Keratinocyte (primary cell): ENCODE data around the gene PIGC. TPM values are rescaled to one million over a fixed set of nuclear protein-coding genes. Genes with fewer than 3 reads are reported as not detected.

ENCODE experiments used
- DNase-seq: peaks from one replicate; pipeline ENCODE4 v3.0.0-alpha.2; 2011; ENCODE audit warnings: low read depth, missing footprints, low spot score
- FAIRE-seq: peaks from 2 replicates; lab custom pipeline; 2011; peaks lifted over from hg19 to GRCh38; lab: Jason Lieb, UNC
- H2AFZ ChIP-seq: 2 replicates; pipeline ENCODE4 v1.6.0; 2012; ENCODE audit warnings: low read length, control low read depth, inconsistent platforms; ENCODE audit not compliant: control insufficient read depth
- H3K27ac ChIP-seq: 2 replicates; pipeline ENCODE4 v1.5.1; 2011; ENCODE audit warnings: low read length; ENCODE audit not compliant: control insufficient read depth, insufficient read depth
- H3K27me3 ChIP-seq: 3 replicates; pipeline ENCODE4 v1.6.0; 2011; ENCODE audit warnings: low read length; ENCODE audit not compliant: control insufficient read depth, insufficient read depth; ENCODE audit errors: extremely low read depth
- H3K36me3 ChIP-seq, 2 experiments: 2 replicates in 1 of 2; 3 replicates in 1 of 2; pipeline ENCODE4 v1.5.1; 2011; ENCODE audit warnings: low read length in 2 of 2, mild to moderate bottlenecking in 1 of 2; ENCODE audit not compliant: control insufficient read depth in 2 of 2, insufficient read depth in 2 of 2; ENCODE audit errors: extremely low read depth in 1 of 2
- H3K4me1 ChIP-seq: 3 replicates; pipeline ENCODE4 v1.5.1; 2011; ENCODE audit warnings: low read length; ENCODE audit not compliant: control insufficient read depth, insufficient read depth; ENCODE audit errors: extremely low read depth
- H3K4me2 ChIP-seq: 3 replicates; pipeline ENCODE4 v1.6.0; 2011; ENCODE audit warnings: low read depth, low read length; ENCODE audit not compliant: control insufficient read depth, insufficient read depth; ENCODE audit errors: extremely low read depth
- H3K4me3 ChIP-seq, 3 experiments: fragments of 200-600 bp in 1 of 3; sonication (generic) in 1 of 3; 2 replicates in 2 of 3; 3 replicates in 1 of 3; pipeline ENCODE4 v1.5.1; 2011 to 2016; ENCODE audit warnings: low read length in 3 of 3, mild to moderate bottlenecking in 3 of 3, control low read depth in 2 of 3, inconsistent platforms in 1 of 3, low read depth in 1 of 3, mixed read lengths in 1 of 3, mixed run types in 1 of 3, moderate library complexity in 1 of 3; ENCODE audit not compliant: control insufficient read depth in 2 of 3, insufficient read depth in 2 of 3; ENCODE audit errors: extremely low read depth in 1 of 3
- H3K79me2 ChIP-seq: 2 replicates; pipeline ENCODE4 v1.6.0; 2012; ENCODE audit warnings: low read length; ENCODE audit not compliant: control insufficient read depth, insufficient read depth
- H3K9ac ChIP-seq: 3 replicates; pipeline ENCODE4 v1.6.0; 2011; ENCODE audit warnings: low read length; ENCODE audit not compliant: control insufficient read depth, insufficient read depth; ENCODE audit errors: extremely low read depth
- H3K9me1 ChIP-seq: 3 replicates; pipeline ENCODE4 v1.6.0; 2011; ENCODE audit warnings: low read length; ENCODE audit not compliant: control insufficient read depth, insufficient read depth; ENCODE audit errors: extremely low read depth
- H3K9me3 ChIP-seq: 2 replicates; pipeline ENCODE4 v1.5.1; 2012; ENCODE audit warnings: low read depth, low read length; ENCODE audit not compliant: control insufficient read depth
- H4K20me1 ChIP-seq: 3 replicates; pipeline ENCODE4 v1.6.0; 2011; ENCODE audit warnings: low read length; ENCODE audit not compliant: control insufficient read depth, insufficient read depth; ENCODE audit errors: extremely low read depth
- CTCF ChIP-seq, 3 experiments: IDR thresholded peaks in 1 of 3; conservative IDR thresholded peaks in 1 of 3; optimal IDR thresholded peaks in 1 of 3; 2 replicates in 2 of 3; 3 replicates in 1 of 3; pipeline versions ENCODE3 to v1.5.1; 2011; ENCODE audit warnings: low read length in 3 of 3, mild to moderate bottlenecking in 3 of 3, moderate library complexity in 2 of 3, control low read depth in 1 of 3, inconsistent platforms in 1 of 3; ENCODE audit not compliant: insufficient read depth in 2 of 3; ENCODE audit errors: extremely low read depth in 1 of 3
- EZH2 ChIP-seq: IDR thresholded peaks from one replicate; pipeline ENCODE4 v1.6.1; 2012; ENCODE audit warnings: inconsistent platforms, mild to moderate bottlenecking, low read length, moderate library complexity
- dilution Hi-C: fragments of 300-500 bp; cut with MboI; formaldehyde crosslinking; loops from one replicate; pipeline ENCODE4 v1.7.0; 2020; ENCODE audit warnings: low sequenced_read_pairs; ENCODE audit not compliant: extremely low pct_ligation_motif_present
- polyA plus RNA-seq, 5 experiments: library from polyadenylated mRNA; depleted of rRNA in 3 of 5; stranded (reverse) in 3 of 5; stranded (forward) in 1 of 5; unstranded in 1 of 5; fragments of >200 nt; gene quantifications; 1 replicate in 1 of 5; 2 replicates in 3 of 5; 3 replicates in 1 of 5; pipeline versions ENCODE4 v1.2.1 to v1.2.3, GENCODE V29; 2011 to 2012; ENCODE audit warnings: missing spikeins in 2 of 5, low read depth in 1 of 5, low replicate concordance in 1 of 5

Gene PIGC
- polyA plus RNA-seq, 1 donor (not counting 4 experiments of a cell fraction or from before 2014, with no cell fraction given), result 21.6 TPM

- FAIRE-seq, result no peak
- dilution Hi-C loops, result no loop called here
These were observed 21.7 kb upstream of the PIGC start for GRCh38 chr1:172465617-172466016.

GRCh38 chr1:172460887-172461315 lies 17.0 kb upstream of the PIGC start:
- H4K20me1 ChIP-seq, result no peaks in the 10 kb centered on the region
- no peak overlapping the region for H2AFZ ChIP-seq
- H3K27ac ChIP-seq, result no peak overlapping the region
- no peaks in the 10 kb centered on the region for H3K9me3 ChIP-seq
- FAIRE-seq, result no peak
- no peak overlapping the region for H3K4me2 ChIP-seq
- no peak overlapping the region for H3K9ac ChIP-seq
- H3K4me1 ChIP-seq, result peaks cover 10% of the 10 kb centered on the region
- H3K27me3 ChIP-seq, result no peaks in the 10 kb centered on the region
- TF ChIP-seq CTCF (optimal IDR thresholded peaks at IDR 0.05 in 1 of 3, IDR thresholded peaks at IDR 0.05 in 1 of 3, conservative IDR thresholded peaks at IDR 0.05 in 1 of 3; ENCODE audit: extremely low read depth in 1 of 3, insufficient read depth in 2 of 3, low read length in 3 of 3), result no peak
- no peak for TF ChIP-seq EZH2
- H3K79me2 ChIP-seq, result no peaks in the 10 kb centered on the region
- no peaks in the 10 kb centered on the region for H3K9me1 ChIP-seq
- H3K36me3 ChIP-seq, result no peaks in the 10 kb centered on the region
- no peak for DNase-seq
- H3K4me3 ChIP-seq, result no peak overlapping the region
- dilution Hi-C loops, result no loop called here

More at GRCh38 chr1:172465617-172466016, 21.7 kb upstream of the PIGC start:
- Histone ChIP-seq H3K9ac (no peak overlapping the region), H3K4me2 (no peak overlapping the region), H3K9me3 (no peaks in the 10 kb centered on the region), H2AFZ (no peak overlapping the region), H3K27me3 (no peaks in the 10 kb centered on the region), H3K79me2 (no peaks in the 10 kb centered on the region), H3K9me1 (no peaks in the 10 kb centered on the region), H3K27ac (no peak overlapping the region), H3K4me3 (no peak overlapping the region), H3K36me3 (no peaks in the 10 kb centered on the region), H4K20me1 (no peaks in the 10 kb centered on the region), H3K4me1 (peaks cover 25% of the 10 kb centered on the region)
- TF ChIP-seq EZH2 (no peak), CTCF (optimal IDR thresholded peaks at IDR 0.05 in 1 of 3, IDR thresholded peaks at IDR 0.05 in 1 of 3, conservative IDR thresholded peaks at IDR 0.05 in 1 of 3; ENCODE audit: extremely low read depth in 1 of 3, insufficient read depth in 2 of 3, low read length in 3 of 3) (no peak)
- DNase-seq, result no peak
